ES-I3 (cell line): ENCODE results near the gene OR2A14.

ENCODE experiments used
- H3K36me3 ChIP-seq: 2 replicates; pipeline ENCODE4 v1.6.1; 2013; ENCODE audit warnings: mild to moderate bottlenecking, low read length, control low read depth, moderate library complexity; ENCODE audit not compliant: insufficient read depth
- H3K4me1 ChIP-seq: 2 replicates; pipeline ENCODE4 v1.6.1; 2013; ENCODE audit warnings: mild to moderate bottlenecking, control low read depth, low read length; ENCODE audit not compliant: insufficient read depth
- H3K9ac ChIP-seq: 2 replicates; pipeline ENCODE4 v1.6.1; 2013; ENCODE audit warnings: low read depth, mild to moderate bottlenecking, low read length, moderate library complexity
- H3K9me3 ChIP-seq: 2 replicates; pipeline ENCODE4 v1.6.1; 2013; ENCODE audit warnings: mild to moderate bottlenecking, low read length, moderate library complexity; ENCODE audit not compliant: control insufficient read depth, insufficient read depth

The OR2A14 gene

GRCh38 chr7:144122876-144123275, at the start of gene OR2A14:
TSS of gene OR2A14 (plus strand) at chr7:144123176. CDS start at chr7:144129113, 5,937 bp downstream.
- no peaks in the 10 kb centered on the region for H3K36me3 ChIP-seq
- H3K9ac ChIP-seq: no peak within 1 kb of the TSS
- no peaks in the 10 kb centered on the region for H3K9me3 ChIP-seq
- no peaks in the 10 kb centered on the region for H3K4me1 ChIP-seq

GRCh38 chr7:144074374-144074773, 48.6 kb upstream of the OR2A14 start:
- Histone ChIP-seq H3K9ac (no peak overlapping the region), H3K36me3 (no peaks in the 10 kb centered on the region), H3K4me1 (no peaks in the 10 kb centered on the region), H3K9me3 (no peaks in the 10 kb centered on the region)

- Histone ChIP-seq H3K9me3 (no peaks in the 10 kb centered on the region), H3K36me3 (no peaks in the 10 kb centered on the region), H3K4me1 (no peaks in the 10 kb centered on the region), H3K9ac (no peak within 1 kb of the TSS)
Measured at GRCh38 chr7:144085978-144086377, 37.0 kb upstream of the OR2A14 start, which contains the start of gene OR2A12. TSS of gene OR2A12 (plus strand) at chr7:144086278. CDS start at chr7:144095108, 8,830 bp downstream.

GRCh38 chr7:144086730-144087129, 36.2 kb upstream of the OR2A14 start:
- Histone ChIP-seq H3K9me3 (no peaks in the 10 kb centered on the region), H3K9ac (no peak overlapping the region)

GRCh38 chr7:144087230-144087629, 35.7 kb upstream of the OR2A14 start:
- Histone ChIP-seq H3K36me3 (no peaks in the 10 kb centered on the region), H3K4me1 (no peaks in the 10 kb centered on the region), H3K9ac (no peak overlapping the region), H3K9me3 (no peaks in the 10 kb centered on the region)

More at GRCh38 chr7:144086730-144087129, 36.2 kb upstream of the OR2A14 start:
- Histone ChIP-seq H3K4me1 (no peaks in the 10 kb centered on the region), H3K36me3 (no peaks in the 10 kb centered on the region)

- Histone ChIP-seq H3K36me3 (no peaks in the 10 kb centered on the region), H3K9ac (no peak overlapping the region), H3K4me1 (no peaks in the 10 kb centered on the region), H3K9me3 (no peaks in the 10 kb centered on the region)
Measured at GRCh38 chr7:144090667-144091066, 32.3 kb upstream of the OR2A14 start.

GRCh38 chr7:144098776-144099175, 24.2 kb upstream of the OR2A14 start:
- Histone ChIP-seq H3K9ac (no peak overlapping the region), H3K4me1 (0 out of 2 replicates have a peak, but pooled peaks cover 4% of the 10 kb centered on the region), H3K36me3 (no peaks in the 10 kb centered on the region), H3K9me3 (no peaks in the 10 kb centered on the region)

- H3K9ac ChIP-seq: no peak overlapping the region
- no peaks in the 10 kb centered on the region for H3K9me3 ChIP-seq
- no peaks in the 10 kb centered on the region for H3K36me3 ChIP-seq
- H3K4me1 ChIP-seq: 0 out of 2 replicates have a peak, but pooled peaks cover 4% of the 10 kb centered on the region
Measured at GRCh38 chr7:144100607-144101006, 22.4 kb upstream of the OR2A14 start.

- Histone ChIP-seq H3K9ac (no peak overlapping the region), H3K4me1 (0 out of 2 replicates have a peak, but pooled peaks cover 4% of the 10 kb centered on the region), H3K9me3 (no peaks in the 10 kb centered on the region), H3K36me3 (no peaks in the 10 kb centered on the region)
Measured at GRCh38 chr7:144102041-144102440, 20.9 kb upstream of the OR2A14 start.

GRCh38 chr7:144105211-144105610, 17.8 kb upstream of the OR2A14 start:
- H3K9ac ChIP-seq: no peak overlapping the region

GRCh38 chr7:144109283-144109682, 13.7 kb upstream of the OR2A14 start, which contains the start of gene OR2A2:
TSS of gene OR2A2 (plus strand) at chr7:144109583. CDS start at chr7:144109583, 0 bp downstream.
- no peaks in the 10 kb centered on the region for H3K36me3 ChIP-seq
- H3K4me1 ChIP-seq: no peaks in the 10 kb centered on the region
- H3K9ac ChIP-seq: no peak within 1 kb of the TSS
- H3K9me3 ChIP-seq: no peaks in the 10 kb centered on the region

More at GRCh38 chr7:144105211-144105610, 17.8 kb upstream of the OR2A14 start:
- Histone ChIP-seq H3K36me3 (no peaks in the 10 kb centered on the region), H3K4me1 (0 out of 2 replicates have a peak, but pooled peaks cover 4% of the 10 kb centered on the region), H3K9me3 (no peaks in the 10 kb centered on the region)

GRCh38 chr7:144110272-144110671, 12.7 kb upstream of the OR2A14 start:
- Histone ChIP-seq H3K9me3 (no peaks in the 10 kb centered on the region), H3K4me1 (no peaks in the 10 kb centered on the region), H3K9ac (no peak overlapping the region)

GRCh38 chr7:144113651-144114050, 9.3 kb upstream of the OR2A14 start:
- Histone ChIP-seq H3K9ac (no peak overlapping the region), H3K36me3 (no peaks in the 10 kb centered on the region), H3K9me3 (no peaks in the 10 kb centered on the region), H3K4me1 (no peaks in the 10 kb centered on the region)

More at GRCh38 chr7:144110272-144110671, 12.7 kb upstream of the OR2A14 start:
- H3K36me3 ChIP-seq: no peaks in the 10 kb centered on the region

GRCh38 chr7:144118341-144118740, 4.6 kb upstream of the OR2A14 start:
- no peaks in the 10 kb centered on the region for H3K9me3 ChIP-seq

GRCh38 chr7:144127714-144128334, 4.8 kb downstream of the OR2A14 start:
- Histone ChIP-seq H3K9me3 (no peaks in the 10 kb centered on the region), H3K4me1 (no peaks in the 10 kb centered on the region), H3K36me3 (no peaks in the 10 kb centered on the region), H3K9ac (no peak overlapping the region)

More at GRCh38 chr7:144118341-144118740, 4.6 kb upstream of the OR2A14 start:
- Histone ChIP-seq H3K36me3 (no peaks in the 10 kb centered on the region), H3K9ac (no peak overlapping the region), H3K4me1 (no peaks in the 10 kb centered on the region)
